ENCODE results near the gene NINJ1.

NINJ1 gene

DNA sequence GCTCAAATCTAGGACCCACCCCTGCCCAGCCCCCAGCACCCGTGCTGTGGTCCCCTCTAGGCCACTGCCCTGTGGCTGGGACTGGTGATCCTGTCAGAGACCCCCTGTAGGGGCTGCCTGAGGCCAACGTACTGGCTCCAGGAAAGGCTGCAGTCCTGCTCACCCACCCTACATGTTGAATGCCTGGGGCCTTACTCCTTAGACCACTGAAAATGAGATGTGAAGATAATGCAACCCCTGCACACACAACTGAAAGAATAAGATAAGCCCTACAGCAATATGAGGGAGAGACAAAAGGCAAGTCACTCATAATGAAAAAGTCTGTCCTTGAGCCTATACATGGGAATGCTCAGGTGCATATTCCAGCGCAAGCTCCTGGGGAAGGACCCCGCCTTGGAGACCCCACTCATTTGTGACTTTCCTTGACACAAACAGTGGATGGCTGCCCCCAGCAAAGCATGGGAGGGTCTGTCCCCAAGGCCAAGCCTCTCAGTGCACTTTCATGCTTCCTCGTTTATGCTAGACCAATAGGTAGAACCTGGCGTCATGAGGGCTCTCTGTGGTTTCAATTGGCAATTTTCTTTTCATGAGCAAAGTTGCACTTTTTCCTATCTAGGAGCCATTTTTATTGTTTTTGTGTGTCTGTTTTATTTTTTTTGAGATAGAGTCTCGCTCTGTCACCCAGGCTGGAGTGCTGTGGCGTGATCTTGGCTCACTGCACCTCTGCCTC is 37.4 kb upstream of the NINJ1 start:
- Histone ChIP-seq H3K27me3 (ENCODE audit: control insufficient read depth in 1 of 2, insufficient read depth in 2 of 2, low read length in 2 of 2) (no peaks in the 10 kb centered on the region), H3K27ac (ENCODE audit: low read depth, low read length) (no peak overlapping the region), H3K9me3 (ENCODE audit: low read length) (no peaks in the 10 kb centered on the region), H3K4me1 (ENCODE audit: insufficient read depth, low read length) (no peaks in the 10 kb centered on the region), H3K4me3 (ENCODE audit: low read depth in 1 of 2, low read length in 2 of 2) (no peak overlapping the region), H3K9ac (ENCODE audit: low read length) (no peak overlapping the region), H3K36me3 (ENCODE audit: insufficient read depth, low read length) (no peaks in the 10 kb centered on the region)

DNA sequence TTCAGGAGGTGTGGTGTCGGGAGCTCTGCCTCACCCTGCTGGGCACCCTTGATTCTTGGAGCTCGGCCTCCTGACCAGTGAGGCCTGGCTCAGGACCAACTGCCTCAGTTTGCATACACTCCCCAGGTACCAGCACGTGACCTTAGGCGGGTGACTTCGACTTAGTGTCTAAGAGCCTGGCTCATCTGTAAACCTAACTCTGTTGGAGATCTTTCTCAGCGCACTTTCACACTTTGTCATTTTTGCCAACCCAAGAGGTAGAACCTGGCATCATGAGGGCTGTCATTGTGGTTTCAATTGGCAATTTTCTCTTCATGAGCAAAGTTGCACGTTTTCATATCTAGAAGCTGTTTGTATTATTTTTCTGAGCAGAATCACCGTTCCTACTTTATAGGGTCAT is 36.5 kb upstream of the NINJ1 start:
- no peaks in the 10 kb centered on the region for H3K36me3 ChIP-seq (ENCODE audit: insufficient read depth, low read length)
- no peak overlapping the region for H3K27ac ChIP-seq (ENCODE audit: low read depth, low read length)
- no peaks in the 10 kb centered on the region for H3K4me1 ChIP-seq (ENCODE audit: insufficient read depth, low read length)
- no peak overlapping the region for H3K4me3 ChIP-seq (ENCODE audit: low read depth in 1 of 2, low read length in 2 of 2)
- no peak overlapping the region for H3K9ac ChIP-seq (ENCODE audit: low read length)
- no peaks in the 10 kb centered on the region for H3K27me3 ChIP-seq (ENCODE audit: control insufficient read depth in 1 of 2, insufficient read depth in 2 of 2, low read length in 2 of 2)
- H3K9me3 ChIP-seq (ENCODE audit: low read length): no peaks in the 10 kb centered on the region

DNA sequence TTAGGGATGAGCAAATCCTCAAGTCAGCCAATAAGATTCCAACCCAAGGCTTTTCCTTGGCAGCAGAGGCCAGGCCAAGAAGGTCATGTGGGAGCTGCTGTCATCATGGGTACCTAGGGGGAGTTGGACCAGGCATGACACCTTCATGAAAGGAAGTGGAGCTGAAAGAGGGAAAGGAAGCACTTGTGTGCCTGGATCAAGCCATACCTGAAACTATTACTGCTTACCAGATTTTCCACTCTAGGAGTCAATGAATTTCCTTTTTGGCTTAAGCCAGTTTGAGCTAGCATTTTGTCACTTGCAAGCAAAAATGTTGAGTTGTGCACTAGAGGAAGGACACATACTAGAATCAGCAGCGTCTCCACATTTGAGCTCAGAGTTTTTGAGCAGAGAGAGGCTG is 35.4 kb upstream of the NINJ1 start:
- no peaks in the 10 kb centered on the region for H3K27me3 ChIP-seq (ENCODE audit: control insufficient read depth in 1 of 2, insufficient read depth in 2 of 2, low read length in 2 of 2)
- no peak overlapping the region for H3K4me3 ChIP-seq (ENCODE audit: low read depth in 1 of 2, low read length in 2 of 2)
- no peaks in the 10 kb centered on the region for H3K4me1 ChIP-seq (ENCODE audit: insufficient read depth, low read length)
- no peaks in the 10 kb centered on the region for H3K9me3 ChIP-seq (ENCODE audit: low read length)
- H3K9ac ChIP-seq (ENCODE audit: low read length): no peak overlapping the region
- H3K36me3 ChIP-seq (ENCODE audit: insufficient read depth, low read length): no peaks in the 10 kb centered on the region
- no peak overlapping the region for H3K27ac ChIP-seq (ENCODE audit: low read depth, low read length)

DNA sequence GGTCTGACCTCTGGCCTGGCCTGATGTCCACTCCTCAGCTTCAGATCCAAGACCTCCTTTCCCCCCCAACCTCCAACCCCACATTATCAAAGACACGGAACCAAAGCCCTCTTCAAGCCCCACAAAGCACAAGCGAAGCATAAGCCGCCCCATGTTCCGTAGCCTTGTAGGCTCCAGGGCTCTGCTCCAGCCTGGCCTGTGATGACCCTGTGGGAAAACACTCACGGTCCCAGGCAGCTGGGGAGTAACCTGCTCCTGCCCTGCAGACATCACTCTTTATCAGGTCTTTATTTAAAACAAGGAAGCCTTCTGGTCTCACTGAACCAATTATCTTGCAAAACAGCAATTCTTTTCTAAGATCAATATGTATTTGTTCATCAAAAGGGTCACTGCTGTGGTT is 34.5 kb upstream of the NINJ1 start:
- no peaks in the 10 kb centered on the region for H3K27me3 ChIP-seq (ENCODE audit: control insufficient read depth in 1 of 2, insufficient read depth in 2 of 2, low read length in 2 of 2)
- no peak overlapping the region for H3K9ac ChIP-seq (ENCODE audit: low read length)
- H3K27ac ChIP-seq (ENCODE audit: low read depth, low read length): no peak overlapping the region
- no peaks in the 10 kb centered on the region for H3K36me3 ChIP-seq (ENCODE audit: insufficient read depth, low read length)
- H3K4me3 ChIP-seq (ENCODE audit: low read depth in 1 of 2, low read length in 2 of 2): no peak overlapping the region
- no peaks in the 10 kb centered on the region for H3K4me1 ChIP-seq (ENCODE audit: insufficient read depth, low read length)
- no peaks in the 10 kb centered on the region for H3K9me3 ChIP-seq (ENCODE audit: low read length)

DNA sequence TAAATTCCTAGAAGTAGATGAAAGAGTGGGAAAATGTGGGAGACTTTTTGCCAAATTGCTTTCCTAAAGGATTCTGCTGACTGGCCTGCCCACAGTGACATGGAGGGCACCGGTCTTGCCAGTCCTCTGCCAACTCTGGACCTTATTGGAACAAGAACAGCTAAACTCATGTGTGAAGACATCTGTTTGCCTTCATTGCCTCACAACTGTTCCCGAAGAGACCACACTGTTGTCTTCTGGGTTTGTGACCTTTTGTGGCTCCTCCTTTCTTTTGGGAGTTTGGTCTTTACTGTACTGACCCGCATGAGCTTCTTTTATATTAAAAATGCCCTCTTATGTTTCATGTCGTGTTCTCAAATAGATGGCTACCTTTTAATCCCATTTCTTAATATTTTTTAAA is 33.8 kb upstream of the NINJ1 start:
- Histone ChIP-seq H3K4me3 (ENCODE audit: low read depth in 1 of 2, low read length in 2 of 2) (no peak overlapping the region), H3K27me3 (ENCODE audit: control insufficient read depth in 1 of 2, insufficient read depth in 2 of 2, low read length in 2 of 2) (no peaks in the 10 kb centered on the region), H3K9me3 (ENCODE audit: low read length) (no peaks in the 10 kb centered on the region), H3K36me3 (ENCODE audit: insufficient read depth, low read length) (no peaks in the 10 kb centered on the region), H3K9ac (ENCODE audit: low read length) (no peak overlapping the region), H3K27ac (ENCODE audit: low read depth, low read length) (no peak overlapping the region), H3K4me1 (ENCODE audit: insufficient read depth, low read length) (no peaks in the 10 kb centered on the region)

GRCh38 chr9:93167185-93167584 is 33.1 kb upstream of the NINJ1 start:
- Histone ChIP-seq H3K4me1 (ENCODE audit: insufficient read depth, low read length) (peaks cover 4% of the 10 kb centered on the region), H3K36me3 (ENCODE audit: insufficient read depth, low read length) (no peaks in the 10 kb centered on the region), H3K9me3 (ENCODE audit: low read length) (no peaks in the 10 kb centered on the region), H3K4me3 (ENCODE audit: low read depth in 1 of 2, low read length in 2 of 2) (no peak overlapping the region), H3K27me3 (ENCODE audit: control insufficient read depth in 1 of 2, insufficient read depth in 2 of 2, low read length in 2 of 2) (no peaks in the 10 kb centered on the region), H3K9ac (ENCODE audit: low read length) (no peak overlapping the region), H3K27ac (ENCODE audit: low read depth, low read length) (no peak overlapping the region)

DNA sequence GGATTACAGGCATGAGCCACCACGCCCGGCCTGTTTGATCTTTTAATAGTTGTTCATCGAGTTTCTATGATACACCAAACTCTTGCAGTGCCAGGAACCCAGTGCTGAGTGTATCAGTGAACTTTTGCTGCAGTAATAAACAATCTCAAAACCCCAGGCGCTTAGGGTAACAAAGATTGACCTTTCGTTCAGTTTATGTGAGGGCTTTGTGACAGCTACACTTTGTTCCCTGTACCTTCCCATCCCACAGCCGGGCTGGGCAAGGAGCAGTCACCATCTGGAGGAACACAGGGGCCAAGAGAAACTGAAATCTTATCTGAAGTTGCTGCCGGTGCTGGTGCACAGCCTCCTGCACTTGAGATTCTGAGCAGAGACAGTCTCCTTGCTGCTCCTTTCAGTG is 32.6 kb upstream of the NINJ1 start:
- H3K36me3 ChIP-seq (ENCODE audit: insufficient read depth, low read length): no peaks in the 10 kb centered on the region
- no peaks in the 10 kb centered on the region for H3K27me3 ChIP-seq (ENCODE audit: control insufficient read depth in 1 of 2, insufficient read depth in 2 of 2, low read length in 2 of 2)
- no peaks in the 10 kb centered on the region for H3K9me3 ChIP-seq (ENCODE audit: low read length)
- no peak overlapping the region for H3K4me3 ChIP-seq (ENCODE audit: low read depth in 1 of 2, low read length in 2 of 2)
- H3K9ac ChIP-seq (ENCODE audit: low read length): no peak overlapping the region
- peaks cover 8% of the 10 kb centered on the region for H3K4me1 ChIP-seq (ENCODE audit: insufficient read depth, low read length)
- no peak overlapping the region for H3K27ac ChIP-seq (ENCODE audit: low read depth, low read length)

DNA sequence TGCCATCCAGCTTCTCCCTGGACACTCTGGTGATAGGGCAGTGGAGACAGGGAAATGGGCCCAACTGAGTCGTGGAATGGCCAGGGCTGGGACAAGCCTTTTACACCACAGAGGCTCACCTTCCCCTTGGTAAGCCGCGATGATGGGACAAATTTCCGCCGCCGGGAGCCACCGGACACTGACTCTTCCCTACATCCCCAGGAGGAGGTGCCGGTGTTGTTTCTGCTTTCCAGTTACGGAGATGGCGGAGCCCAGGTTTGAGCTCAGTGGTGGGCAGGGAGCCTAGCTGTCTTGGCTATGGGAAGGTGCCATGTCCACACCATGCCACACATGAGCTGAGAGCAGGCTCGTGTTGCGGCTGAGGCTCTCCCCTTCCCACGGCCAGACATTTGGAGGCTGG is 30.0 kb upstream of the NINJ1 start:
- Histone ChIP-seq H3K27me3 (ENCODE audit: control insufficient read depth in 1 of 2, insufficient read depth in 2 of 2, low read length in 2 of 2) (no peaks in the 10 kb centered on the region), H3K36me3 (ENCODE audit: insufficient read depth, low read length) (no peaks in the 10 kb centered on the region), H3K4me3 (ENCODE audit: low read depth in 1 of 2, low read length in 2 of 2) (no peak overlapping the region), H3K27ac (ENCODE audit: low read depth, low read length) (no peak overlapping the region), H3K9ac (ENCODE audit: low read length) (no peak overlapping the region), H3K9me3 (ENCODE audit: low read length) (no peaks in the 10 kb centered on the region), H3K4me1 (ENCODE audit: insufficient read depth, low read length) (peaks cover 26% of the 10 kb centered on the region)

DNA sequence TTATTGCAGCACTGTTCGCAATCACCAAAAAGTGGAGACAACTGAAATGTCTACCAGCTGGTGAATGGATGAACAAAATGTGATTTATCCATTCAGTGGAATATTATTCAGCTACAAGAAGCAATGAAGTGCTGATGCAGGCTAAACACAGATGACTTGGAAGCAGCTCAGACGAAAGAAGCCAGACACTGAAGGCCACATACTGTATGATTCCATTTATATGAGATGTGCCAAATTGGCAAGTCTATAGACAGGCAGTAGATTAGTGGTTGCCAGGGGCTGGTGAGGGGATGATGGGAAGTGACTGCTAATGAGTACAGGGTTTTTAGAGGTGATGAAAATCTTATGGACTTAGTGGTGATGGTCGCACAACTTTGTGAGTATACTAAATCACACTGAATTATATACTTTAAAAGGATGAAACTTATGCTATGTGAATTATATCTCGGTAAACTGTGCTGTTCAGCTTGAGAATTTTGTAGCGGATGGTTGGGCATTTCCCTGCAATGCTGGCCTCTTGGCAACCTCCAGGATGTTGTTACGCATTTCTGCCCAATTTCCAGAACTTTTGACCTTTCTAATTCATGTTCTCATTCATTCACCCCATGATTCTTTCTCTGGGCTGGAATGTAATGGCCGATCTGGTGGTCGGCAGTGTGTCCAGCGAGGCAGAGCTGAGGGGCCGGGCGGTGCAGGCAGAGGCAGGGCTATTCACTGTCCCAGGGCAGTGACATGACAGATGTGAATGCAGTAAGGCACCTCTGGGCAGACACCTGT is 27.9 kb upstream of the NINJ1 start:
- no peaks in the 10 kb centered on the region for H3K27me3 ChIP-seq (ENCODE audit: control insufficient read depth in 1 of 2, insufficient read depth in 2 of 2, low read length in 2 of 2)
- no peak overlapping the region for H3K9ac ChIP-seq (ENCODE audit: low read length)
- H3K27ac ChIP-seq (ENCODE audit: low read depth, low read length): no peak overlapping the region
- H3K9me3 ChIP-seq (ENCODE audit: low read length): no peaks in the 10 kb centered on the region
- H3K36me3 ChIP-seq (ENCODE audit: insufficient read depth, low read length): no peaks in the 10 kb centered on the region
- H3K4me3 ChIP-seq (ENCODE audit: low read depth in 1 of 2, low read length in 2 of 2): no peak overlapping the region
- H3K4me1 ChIP-seq (ENCODE audit: insufficient read depth, low read length): peaks cover 26% of the 10 kb centered on the region

- H3K4me1 ChIP-seq (ENCODE audit: insufficient read depth, low read length): peaks cover 26% of the 10 kb centered on the region
- H3K27me3 ChIP-seq (ENCODE audit: control insufficient read depth in 1 of 2, insufficient read depth in 2 of 2, low read length in 2 of 2): no peaks in the 10 kb centered on the region
- H3K4me3 ChIP-seq (ENCODE audit: low read depth in 1 of 2, low read length in 2 of 2): no peak overlapping the region
- H3K36me3 ChIP-seq (ENCODE audit: insufficient read depth, low read length): no peaks in the 10 kb centered on the region
- H3K9ac ChIP-seq (ENCODE audit: low read length): no peak overlapping the region
- H3K27ac ChIP-seq (ENCODE audit: low read depth, low read length): no peak overlapping the region
- H3K9me3 ChIP-seq (ENCODE audit: low read length): no peaks in the 10 kb centered on the region
These were observed 25.8 kb upstream of the NINJ1 start for GRCh38 chr9:93159601-93160471.

DNA sequence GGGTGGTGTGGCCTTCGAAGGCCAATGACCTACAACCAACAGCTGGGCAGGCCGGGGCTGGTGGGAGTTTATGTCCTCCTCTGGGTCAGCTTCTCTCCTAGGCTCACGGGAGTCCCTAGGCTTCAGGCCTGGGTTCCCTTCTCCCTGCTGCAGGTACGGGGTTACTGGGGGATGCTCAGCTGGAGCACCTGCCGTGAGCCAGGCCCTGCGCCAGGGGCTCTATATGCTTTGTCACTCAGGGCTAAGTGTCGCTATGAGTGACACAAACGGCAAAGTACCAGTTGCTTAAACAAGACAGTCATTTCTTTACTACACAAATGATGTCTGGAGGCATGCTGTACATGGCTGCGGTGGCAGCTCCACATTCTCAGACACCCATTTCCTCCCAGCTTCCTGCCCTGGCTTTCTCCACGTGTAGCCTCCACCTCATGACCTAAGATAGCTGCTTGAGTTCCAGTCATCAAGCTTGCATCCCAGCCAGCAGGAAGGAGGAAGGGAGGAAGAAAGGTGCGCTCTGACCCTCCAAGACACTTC is 22.5 kb upstream of the NINJ1 start:
- Histone ChIP-seq H3K4me3 (ENCODE audit: low read depth in 1 of 2, low read length in 2 of 2) (no peak overlapping the region), H3K9ac (ENCODE audit: low read length) (no peak overlapping the region)

More for the DNA sequence above, 22.5 kb upstream of the NINJ1 start:
- Histone ChIP-seq H3K27ac (ENCODE audit: low read depth, low read length) (no peak overlapping the region), H3K9me3 (ENCODE audit: low read length) (no peaks in the 10 kb centered on the region), H3K36me3 (ENCODE audit: insufficient read depth, low read length) (no peaks in the 10 kb centered on the region), H3K27me3 (ENCODE audit: control insufficient read depth in 1 of 2, insufficient read depth in 2 of 2, low read length in 2 of 2) (no peaks in the 10 kb centered on the region), H3K4me1 (ENCODE audit: insufficient read depth, low read length) (peaks cover 16% of the 10 kb centered on the region)
